ENCODE measurements around the gene PDIK1L. TPM values are rescaled to one million over a fixed set of nuclear protein-coding genes. Genes with fewer than 3 reads are reported as not detected.
A peak's percentile ranks its signal among the peaks of the same experiment; 100 is the strongest.

The PDIK1L gene
- total RNA-seq, 1 donor from 2014 or later = 3.1 TPM

DNA sequence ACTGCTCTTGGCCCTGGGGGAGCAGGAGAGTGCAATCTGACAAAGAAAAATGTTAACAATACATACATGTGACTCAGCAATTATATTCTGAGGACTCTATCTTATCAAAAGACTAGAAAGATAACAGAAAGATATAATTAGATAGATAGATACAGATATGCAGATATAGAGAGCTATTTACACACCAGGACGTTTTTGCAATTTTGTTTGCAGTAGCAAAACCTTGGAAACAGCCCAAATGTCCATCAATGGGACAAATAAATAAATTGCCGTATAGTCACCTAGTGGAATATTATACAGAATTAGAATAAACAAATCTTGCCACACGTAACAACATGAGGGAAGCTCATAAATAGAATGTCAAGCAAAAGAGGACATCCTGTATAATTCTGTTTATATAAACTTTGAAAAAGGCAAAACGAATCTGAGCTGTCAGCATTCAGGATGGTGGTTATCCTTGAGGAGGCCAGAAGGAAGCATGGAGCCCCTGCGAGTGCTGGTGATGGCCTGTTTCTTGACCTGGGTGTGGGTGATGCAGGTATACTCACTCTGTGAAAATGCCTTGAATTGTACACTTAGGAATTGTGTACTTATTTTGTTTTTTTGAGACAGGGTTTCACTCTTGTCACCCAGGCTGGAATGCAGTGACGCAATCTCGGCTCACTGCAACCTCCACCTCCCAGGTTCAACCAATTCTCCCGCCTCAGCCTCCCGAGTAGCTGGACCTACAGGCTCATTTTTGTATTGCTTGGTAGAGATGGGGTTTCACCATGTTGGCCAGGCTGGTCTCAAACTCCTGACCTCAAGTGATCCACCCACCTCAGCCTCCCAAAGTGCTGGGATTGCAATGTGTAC is 31.4 kb upstream of the PDIK1L start:
- H3K27me3 Mint-ChIP-seq (ENCODE audit: low read depth, unreplicated experiment) = peaks cover 39% of the 10 kb centered on the region

GRCh38 chr1:26081267-26082019 is 30.2 kb upstream of the PDIK1L start:
- Histone ChIP-seq H2AFZ (ENCODE audit: low read depth, low read length) (no peak overlapping the region), H3K4me1 (ENCODE audit: insufficient read depth, low read length) (no peaks in the 10 kb centered on the region), H3K27me3 (ENCODE audit: insufficient read depth, low read length) (peaks cover 24% of the 10 kb centered on the region), H3K9ac (ENCODE audit: low read length) (no peak overlapping the region), H3K79me2 (ENCODE audit: insufficient read depth, low read length) (no peaks in the 10 kb centered on the region), H3K27ac (ENCODE audit: low read depth, low read length) (no peak overlapping the region), H3K4me2 (ENCODE audit: low read length) (no peak overlapping the region), H3K9me3 (ENCODE audit: insufficient read depth, low read depth, low read length) (no peaks in the 10 kb centered on the region), H4K20me1 (ENCODE audit: insufficient read depth, low read length) (no peaks in the 10 kb centered on the region), H3K4me3 (ENCODE audit: insufficient read depth, low read depth, low read length) (no peak overlapping the region), H3K36me3 (ENCODE audit: insufficient read depth, low read length) (no peaks in the 10 kb centered on the region)
- Mint-ChIP-seq H3K36me3 (ENCODE audit: low read depth, unreplicated experiment) (no peaks in the 10 kb centered on the region), H3K4me3 (ENCODE audit: unreplicated experiment) (no peak overlapping the region), H3K27me3 (ENCODE audit: low read depth, unreplicated experiment) (peaks cover 33% of the 10 kb centered on the region), H3K27ac (ENCODE audit: unreplicated experiment) (no peak overlapping the region), H3K9me3 (ENCODE audit: unreplicated experiment) (no peaks in the 10 kb centered on the region), H3K4me1 (ENCODE audit: low read depth, unreplicated experiment) (no peaks in the 10 kb centered on the region)
- DNase-seq (ENCODE audit: low read depth) (no peak), FAIRE-seq (no peak)
- TF ChIP-seq EZH2 (IDR thresholded peaks at IDR 0.05; ENCODE audit: insufficient read depth, low read length) (no peak), CTCF (IDR thresholded peaks at IDR 0.05; ENCODE audit: insufficient read depth, low read depth, low read length) (no peak)

More for the DNA sequence above, 31.4 kb upstream of the PDIK1L start:
- Histone ChIP-seq H3K79me2 (ENCODE audit: insufficient read depth, low read length) (no peaks in the 10 kb centered on the region), H3K4me2 (ENCODE audit: low read length) (no peak overlapping the region), H2AFZ (ENCODE audit: low read depth, low read length) (no peak overlapping the region), H3K27me3 (ENCODE audit: insufficient read depth, low read length) (peaks cover 19% of the 10 kb centered on the region), H4K20me1 (ENCODE audit: insufficient read depth, low read length) (no peaks in the 10 kb centered on the region), H3K36me3 (ENCODE audit: insufficient read depth, low read length) (no peaks in the 10 kb centered on the region), H3K4me3 (ENCODE audit: insufficient read depth, low read depth, low read length) (no peak overlapping the region), H3K9me3 (ENCODE audit: insufficient read depth, low read depth, low read length) (no peaks in the 10 kb centered on the region), H3K27ac (ENCODE audit: low read depth, low read length) (no peak overlapping the region), H3K9ac (ENCODE audit: low read length) (no peak overlapping the region), H3K4me1 (ENCODE audit: insufficient read depth, low read length) (no peaks in the 10 kb centered on the region)
- no peak for FAIRE-seq
- TF ChIP-seq EZH2 (IDR thresholded peaks at IDR 0.05; ENCODE audit: insufficient read depth, low read length) (no peak), CTCF (IDR thresholded peaks at IDR 0.05; ENCODE audit: insufficient read depth, low read depth, low read length) (no peak)
- no peaks in the 10 kb centered on the region for H3K36me3 Mint-ChIP-seq (ENCODE audit: low read depth, unreplicated experiment)
- H3K9me3 Mint-ChIP-seq (ENCODE audit: unreplicated experiment) = no peaks in the 10 kb centered on the region
- H3K4me3 Mint-ChIP-seq (ENCODE audit: unreplicated experiment) = no peak overlapping the region
- DNase-seq (ENCODE audit: low read depth) = no peak
- peak overlapping the region; percentile 62 for H3K27ac Mint-ChIP-seq (ENCODE audit: unreplicated experiment)
- H3K4me1 Mint-ChIP-seq (ENCODE audit: low read depth, unreplicated experiment) = no peaks in the 10 kb centered on the region
